SU-DHL-6 (cell line): ENCODE results near the gene TWIST2.

ENCODE experiments used
- H2AFZ ChIP-seq: fragments of 200-600 bp; sonication (generic); 2 replicates; pipeline ENCODE4 v1.6.1; 2014; ENCODE audit warnings: low read depth, mild to moderate bottlenecking, moderate library complexity, mixed read lengths, antibody characterized with exemption, low read length; ENCODE audit not compliant: severe bottlenecking
- H3F3A ChIP-seq: fragments of 200-600 bp; shearing (Covaris generic); 2 replicates; pipeline ENCODE4 v1.6.0; 2016; ENCODE audit warnings: antibody characterized with exemption, mild to moderate bottlenecking; ENCODE audit not compliant: insufficient read depth
- H3K27ac ChIP-seq: fragments of 200-600 bp; sonication (generic); 2 replicates; pipeline ENCODE4 v1.5.1; 2016; ENCODE audit warnings: low read depth, mild to moderate bottlenecking, low read length, moderate library complexity, mixed read lengths
- H3K27me3 ChIP-seq: fragments of 200-600 bp; sonication (generic), shearing (Covaris generic); 2 replicates; pipeline ENCODE4 v1.6.0; 2014; ENCODE audit warnings: mild to moderate bottlenecking, low read length
- H3K36me3 ChIP-seq: fragments of 200-600 bp; sonication (generic); 2 replicates; pipeline ENCODE4 v1.6.1; 2014; ENCODE audit warnings: mild to moderate bottlenecking, low read length, mixed read lengths
- H3K4me2 ChIP-seq: fragments of 300-600, 200-600 bp; shearing (Covaris generic), sonication (generic); 2 replicates; pipeline ENCODE4 v1.6.0; 2014; ENCODE audit warnings: low read length, low read depth, mild to moderate bottlenecking; ENCODE audit not compliant: poor library complexity, severe bottlenecking
- H3K4me3 ChIP-seq: fragments of 200-600 bp; sonication (generic); 2 replicates; pipeline ENCODE4 v1.5.1; 2014; ENCODE audit warnings: antibody characterized with exemption, low read length, mild to moderate bottlenecking, mixed read lengths; ENCODE audit not compliant: insufficient read depth, poor library complexity, severe bottlenecking
- H3K79me2 ChIP-seq: fragments of 200-600 bp; sonication (generic); 2 replicates; pipeline ENCODE4 v1.6.1; 2014; ENCODE audit warnings: mild to moderate bottlenecking, low read length, moderate library complexity; ENCODE audit not compliant: insufficient read depth
- H3K9ac ChIP-seq: fragments of 200-600 bp; sonication (generic); 2 replicates; pipeline ENCODE4 v1.7.0; 2014; ENCODE audit warnings: mild to moderate bottlenecking, low read length
- H3K9me2 ChIP-seq: fragments of 200-600 bp; sonication (generic); replicated peaks from 2 replicates; pipeline ENCODE4 v1.6.1; 2014; ENCODE audit warnings: low read length; ENCODE audit not compliant: insufficient read depth
- H3K9me3 ChIP-seq: fragments of 200-600 bp; sonication (generic); 2 replicates; pipeline ENCODE4 v1.6.1; 2014; ENCODE audit warnings: low read length, mixed read lengths; ENCODE audit not compliant: insufficient read depth
- H4K20me1 ChIP-seq: fragments of 200-600 bp; sonication (generic); 2 replicates; pipeline ENCODE4 v1.6.1; 2014; ENCODE audit warnings: low read depth, mild to moderate bottlenecking, antibody characterized with exemption, low read length, moderate library complexity, mixed read lengths
- CTCF ChIP-seq: fragments of 200-600 bp; sonication (generic); IDR thresholded peaks from one replicate; pipeline ENCODE4 v1.5.1; 2017; ENCODE audit warnings: antibody characterized with exemption, mild to moderate bottlenecking, low read length, moderate library complexity; ENCODE audit not compliant: insufficient read depth, poor library complexity, severe bottlenecking
- EZH2phosphoT487 ChIP-seq: fragments of 200-600 bp; sonication (generic), shearing (Covaris generic); conservative IDR thresholded peaks from 2 replicates; pipeline ENCODE4 v1.6.1; 2018; ENCODE audit warnings: mild to moderate bottlenecking, antibody characterized with exemption, low read length, moderate library complexity, mixed read lengths

The TWIST2 gene

GRCh38 chr2:238859636-238860347, 11.9 kb downstream of the TWIST2 start:
- no peak overlapping the region for H3K4me2 ChIP-seq
- no peak overlapping the region for H3K4me3 ChIP-seq
- TF ChIP-seq EZH2phosphoT487 (no peak), CTCF (no peak)
- H4K20me1 ChIP-seq, result no peaks in the 10 kb centered on the region
- H3K27ac ChIP-seq, result no peak overlapping the region
- no peak overlapping the region for H2AFZ ChIP-seq
- no peaks in the 10 kb centered on the region for H3K27me3 ChIP-seq
- no peaks in the 10 kb centered on the region for H3K36me3 ChIP-seq
- no peaks in the 10 kb centered on the region for H3K79me2 ChIP-seq
- H3K9me2 ChIP-seq, result no peaks in the 10 kb centered on the region
- H3F3A ChIP-seq, result no peaks in the 10 kb centered on the region
- no peak overlapping the region for H3K9ac ChIP-seq
- H3K9me3 ChIP-seq, result no peaks in the 10 kb centered on the region

- H3K4me3 ChIP-seq, result no peak overlapping the region
- H3K9ac ChIP-seq, result no peak overlapping the region
- H2AFZ ChIP-seq, result no peak overlapping the region
- no peak overlapping the region for H3K4me2 ChIP-seq
- H3K9me2 ChIP-seq, result no peaks in the 10 kb centered on the region
- H3F3A ChIP-seq, result no peaks in the 10 kb centered on the region
- TF ChIP-seq EZH2phosphoT487, result no peak
- TF ChIP-seq CTCF, result no peak
- H3K79me2 ChIP-seq, result no peaks in the 10 kb centered on the region
- H4K20me1 ChIP-seq, result no peaks in the 10 kb centered on the region
- no peak overlapping the region for H3K27ac ChIP-seq
- no peaks in the 10 kb centered on the region for H3K9me3 ChIP-seq
- H3K36me3 ChIP-seq, result no peaks in the 10 kb centered on the region
- no peaks in the 10 kb centered on the region for H3K27me3 ChIP-seq
Measured at GRCh38 chr2:238861013-238861730, 13.3 kb downstream of the TWIST2 start.

GRCh38 chr2:238861766-238862315, 14.0 kb downstream of the TWIST2 start:
- H2AFZ ChIP-seq, result no peak overlapping the region
- TF ChIP-seq CTCF (no peak), EZH2phosphoT487 (no peak)
- no peaks in the 10 kb centered on the region for H4K20me1 ChIP-seq
- H3K4me2 ChIP-seq, result no peak overlapping the region
- H3K4me3 ChIP-seq, result no peak overlapping the region
- no peaks in the 10 kb centered on the region for H3K27me3 ChIP-seq
- no peaks in the 10 kb centered on the region for H3K9me2 ChIP-seq
- H3K9me3 ChIP-seq, result no peaks in the 10 kb centered on the region
- no peak overlapping the region for H3K9ac ChIP-seq
- H3K79me2 ChIP-seq, result no peaks in the 10 kb centered on the region
- H3K36me3 ChIP-seq, result no peaks in the 10 kb centered on the region
- H3K27ac ChIP-seq, result no peak overlapping the region
- no peaks in the 10 kb centered on the region for H3F3A ChIP-seq
